Kidney tubule cell (primary cell): ENCODE measurements around the gene SFN.
"Not testable (repeated sequence)": the region's sequence is repeated elsewhere in the genome, so short reads cannot be mapped to it uniquely, and the experiment has no call there.

Source experiments
- DNase-seq: peaks from one replicate; pipeline ENCODE4 v3.0.0-alpha.2; 2018; ENCODE audit warnings: low spot score

The SFN gene

DNA sequence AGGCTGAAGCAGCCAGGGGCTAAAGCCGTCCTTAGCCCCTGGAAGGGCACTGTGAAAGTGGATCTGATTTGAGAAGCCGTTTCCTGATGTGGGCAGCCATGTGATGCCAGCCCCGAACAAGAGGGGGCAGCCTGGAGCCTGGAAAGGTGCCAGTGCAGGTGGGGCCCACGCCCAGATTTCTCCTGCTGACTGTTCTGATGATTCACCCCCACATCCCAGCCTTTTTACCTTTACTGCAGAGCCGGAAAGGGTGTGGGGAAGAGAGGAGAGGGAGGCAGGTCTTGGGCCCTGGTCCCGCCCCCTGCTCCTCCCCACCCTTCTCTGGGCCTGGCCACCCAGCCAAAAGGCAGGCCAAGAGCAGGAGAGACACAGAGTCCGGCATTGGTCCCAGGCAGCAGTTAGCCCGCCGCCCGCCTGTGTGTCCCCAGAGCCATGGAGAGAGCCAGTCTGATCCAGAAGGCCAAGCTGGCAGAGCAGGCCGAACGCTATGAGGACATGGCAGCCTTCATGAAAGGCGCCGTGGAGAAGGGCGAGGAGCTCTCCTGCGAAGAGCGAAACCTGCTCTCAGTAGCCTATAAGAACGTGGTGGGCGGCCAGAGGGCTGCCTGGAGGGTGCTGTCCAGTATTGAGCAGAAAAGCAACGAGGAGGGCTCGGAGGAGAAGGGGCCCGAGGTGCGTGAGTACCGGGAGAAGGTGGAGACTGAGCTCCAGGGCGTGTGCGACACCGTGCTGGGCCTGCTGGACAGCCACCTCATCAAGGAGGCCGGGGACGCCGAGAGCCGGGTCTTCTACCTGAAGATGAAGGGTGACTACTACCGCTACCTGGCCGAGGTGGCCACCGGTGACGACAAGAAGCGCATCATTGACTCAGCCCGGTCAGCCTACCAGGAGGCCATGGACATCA is at the start of gene SFN:
Gene SFN (plus strand): TSS at position 369 of the 904 bp plus-strand sequence. CDS start 64 bp downstream, at position 433.
- DNase-seq = peak; percentile 98

DNA sequence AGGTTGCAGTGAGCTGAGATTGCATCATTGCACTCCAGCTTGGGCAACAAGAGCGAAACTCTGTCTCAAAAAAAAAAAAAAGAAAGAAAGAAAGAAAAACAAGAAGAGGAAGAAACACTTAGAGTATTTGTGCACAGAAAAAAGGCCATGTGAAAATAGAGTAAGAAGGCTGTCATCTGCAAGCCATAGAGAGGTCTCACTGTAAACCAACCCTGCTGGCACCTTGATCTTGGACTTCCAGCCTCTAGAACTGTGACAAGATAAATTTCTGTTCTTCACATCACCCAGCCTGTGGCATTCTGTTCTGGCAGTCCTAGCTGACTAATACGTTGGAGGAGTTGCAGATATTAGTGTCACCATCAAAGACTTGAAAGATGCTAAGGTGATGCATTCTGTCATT is 48.6 kb upstream of the SFN start:
- DNase-seq = no peak

DNA sequence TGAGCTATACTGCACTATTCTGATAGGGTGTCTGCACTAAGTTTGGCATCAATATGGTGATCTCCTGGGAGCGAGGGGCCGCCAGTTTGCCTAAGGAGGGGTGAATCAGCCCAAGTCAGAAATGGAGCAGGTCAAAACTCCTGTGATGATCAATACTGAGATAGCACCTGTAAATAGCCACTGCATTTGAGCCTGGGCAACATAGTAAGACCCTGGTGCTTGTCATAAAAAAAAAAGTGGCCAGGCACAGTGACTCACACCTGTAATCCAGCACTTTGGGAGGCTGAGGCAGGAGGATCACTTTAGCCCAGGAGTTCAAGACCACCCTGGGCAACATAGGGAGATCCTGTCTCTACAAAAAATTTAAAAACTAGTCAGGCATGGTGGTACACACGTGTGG is 48.1 kb upstream of the SFN start:
- DNase-seq = no peak

DNA sequence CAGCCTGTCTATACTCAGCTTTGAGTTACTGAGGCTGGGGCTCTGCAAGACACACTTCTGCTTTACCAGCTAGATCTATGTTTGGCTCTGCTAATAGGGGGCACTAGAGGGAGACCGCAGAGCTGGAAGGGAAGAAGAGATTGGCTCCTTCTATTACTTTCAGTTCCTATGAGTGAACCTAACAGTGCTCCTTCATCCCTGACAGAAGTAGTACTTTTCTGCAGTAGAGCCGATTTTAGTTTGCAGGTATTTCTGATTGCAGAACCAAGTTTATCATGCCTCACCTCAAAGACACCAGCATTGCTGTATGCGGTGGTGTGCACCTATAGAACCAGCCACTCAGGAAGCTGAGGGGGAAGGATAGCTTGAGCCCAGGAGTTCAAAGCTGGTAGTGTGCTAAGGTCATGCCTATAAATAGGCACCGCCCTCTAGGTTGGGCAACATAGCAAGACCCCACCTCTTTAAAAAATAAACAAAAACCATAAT is 42.1 kb upstream of the SFN start:
- DNase-seq = no peak

DNA sequence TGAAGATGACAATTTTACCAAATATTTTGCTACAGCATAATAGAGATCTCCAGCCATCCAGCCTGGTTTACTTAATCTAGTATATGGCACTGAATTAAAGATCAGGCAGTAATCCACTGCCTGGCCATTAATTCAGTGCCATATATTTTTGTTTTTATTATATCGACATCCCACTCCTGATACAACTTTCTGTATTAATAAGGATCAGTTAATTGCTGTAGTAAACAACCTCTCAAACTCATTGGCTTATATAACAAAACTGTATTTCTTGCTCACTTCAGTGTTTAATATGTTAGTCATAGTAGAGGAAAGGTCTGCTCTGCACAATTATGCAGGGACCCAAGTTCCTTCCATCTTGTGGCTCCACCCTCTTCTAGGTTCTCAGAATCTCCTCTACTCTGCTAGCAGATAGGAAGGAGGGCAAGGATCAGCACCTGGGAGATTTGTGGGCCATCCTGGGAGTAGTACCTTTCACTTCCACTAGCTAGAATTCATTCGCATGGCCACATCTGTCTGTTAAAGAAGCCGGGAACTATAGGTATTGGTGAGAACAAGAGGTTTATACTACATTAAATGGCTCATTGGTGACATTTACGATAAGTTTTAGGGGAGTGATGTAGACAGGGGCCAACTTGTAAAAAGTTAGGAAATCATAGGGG is 40.1 kb upstream of the SFN start:
- no peak for DNase-seq

DNA sequence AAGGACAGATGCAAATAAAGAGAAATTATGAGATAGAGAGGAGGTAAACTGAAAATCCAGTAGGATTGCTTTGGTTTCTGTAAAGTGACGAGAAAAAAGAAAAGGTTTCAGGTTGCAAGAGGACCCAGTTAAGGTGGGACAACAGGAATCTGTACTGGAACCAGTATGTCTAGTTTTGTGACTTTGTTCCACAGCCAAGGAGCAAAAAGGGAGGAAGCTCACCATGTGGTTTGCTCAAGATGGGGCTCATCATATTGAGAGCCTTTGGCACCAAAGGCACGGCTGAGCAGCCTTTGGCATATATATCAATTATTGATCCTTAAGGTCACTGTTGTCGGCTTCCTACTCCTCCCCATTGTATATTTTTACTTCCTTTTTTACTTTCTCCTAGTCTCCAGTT is 38.2 kb upstream of the SFN start:
- no peak for DNase-seq

DNA sequence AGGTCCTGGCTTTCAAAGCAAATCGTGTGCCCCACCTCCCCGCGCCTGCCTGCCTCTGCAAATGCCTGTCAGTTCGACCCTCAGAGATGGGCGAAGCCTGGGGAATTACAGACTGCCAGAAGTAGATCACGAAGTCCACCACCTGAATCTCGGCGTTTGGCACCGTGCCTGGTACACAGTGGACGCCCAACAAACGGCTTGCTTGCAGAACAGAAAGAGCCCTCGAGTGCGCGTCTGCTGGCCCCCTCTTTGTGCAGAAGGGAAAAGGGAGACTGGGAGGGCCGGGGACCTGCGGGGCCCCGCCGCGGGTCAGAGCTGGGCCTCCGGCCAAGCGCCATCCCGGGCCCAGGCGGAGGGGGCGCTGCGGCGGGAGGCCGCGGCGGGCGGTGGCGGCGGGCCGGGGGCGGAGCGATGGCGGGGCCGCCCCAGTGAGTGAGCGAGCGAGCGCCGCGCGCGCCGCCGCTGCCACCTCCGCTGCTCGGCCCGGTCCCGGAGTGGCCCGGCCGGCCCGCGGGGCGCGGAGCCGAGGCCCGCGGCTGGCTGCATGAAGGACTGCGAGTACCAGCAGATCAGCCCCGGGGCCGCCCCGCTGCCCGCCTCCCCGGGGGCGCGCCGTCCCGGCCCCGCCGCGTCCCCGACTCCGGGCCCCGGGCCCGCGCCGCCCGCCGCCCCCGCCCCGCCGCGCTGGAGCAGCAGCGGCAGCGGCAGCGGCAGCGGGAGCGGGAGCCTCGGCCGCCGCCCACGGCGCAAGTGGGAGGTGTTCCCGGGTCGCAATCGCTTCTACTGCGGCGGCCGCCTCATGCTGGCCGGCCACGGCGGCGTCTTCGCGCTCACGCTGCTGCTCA is 36.5 kb upstream of the SFN start, which contains the start of gene ZDHHC18:
Gene ZDHHC18 (plus strand): TSS at position 428 of the 845 bp plus-strand sequence. CDS start 117 bp downstream, at position 545.
- peak; percentile 72 for DNase-seq

DNA sequence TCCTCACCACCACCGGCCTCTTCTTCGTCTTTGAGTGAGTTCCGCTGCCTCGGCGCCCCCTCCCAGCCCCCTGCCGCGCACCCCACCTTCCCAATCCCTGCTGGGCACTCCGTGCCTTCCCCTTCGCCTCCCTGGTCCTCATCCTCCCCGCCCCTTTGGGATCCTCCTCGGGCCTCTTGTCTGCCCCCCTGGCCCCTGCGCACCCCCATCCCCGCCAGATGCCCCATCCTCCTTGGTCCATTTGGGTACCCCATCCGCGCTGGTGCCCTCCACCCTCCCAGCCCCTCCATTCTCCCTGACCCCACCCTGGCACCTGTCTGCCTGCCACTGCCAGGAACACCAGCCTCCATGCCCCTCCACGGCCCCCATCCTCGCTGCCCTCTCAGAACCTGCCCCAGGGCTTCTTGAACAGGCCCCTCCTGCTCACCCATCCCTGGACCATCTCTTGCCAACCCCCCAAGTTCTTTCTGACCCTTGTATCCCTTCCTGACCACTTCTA is 35.8 kb upstream of the SFN start:
- no peak for DNase-seq

DNA sequence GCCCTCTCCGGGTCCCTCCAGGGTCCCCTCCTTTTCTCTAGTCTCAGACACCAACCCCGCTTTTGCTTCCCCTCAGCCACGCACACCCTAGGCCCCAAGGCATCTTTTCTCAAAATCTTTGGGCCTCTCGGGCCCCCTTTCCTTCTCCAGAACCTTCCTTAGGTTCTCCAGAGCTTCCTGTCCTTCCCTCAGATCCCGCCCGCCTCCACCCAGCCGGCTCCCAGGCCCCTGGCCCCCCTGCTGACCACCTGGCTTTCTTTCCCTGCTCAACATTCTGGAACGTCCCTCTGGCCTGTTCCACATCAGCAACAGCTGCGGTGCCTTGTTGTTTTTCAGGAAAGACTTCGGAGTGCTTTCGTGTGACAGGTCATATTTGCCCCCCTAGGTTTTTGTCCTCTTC is 35.3 kb upstream of the SFN start:
- DNase-seq = no peak

DNA sequence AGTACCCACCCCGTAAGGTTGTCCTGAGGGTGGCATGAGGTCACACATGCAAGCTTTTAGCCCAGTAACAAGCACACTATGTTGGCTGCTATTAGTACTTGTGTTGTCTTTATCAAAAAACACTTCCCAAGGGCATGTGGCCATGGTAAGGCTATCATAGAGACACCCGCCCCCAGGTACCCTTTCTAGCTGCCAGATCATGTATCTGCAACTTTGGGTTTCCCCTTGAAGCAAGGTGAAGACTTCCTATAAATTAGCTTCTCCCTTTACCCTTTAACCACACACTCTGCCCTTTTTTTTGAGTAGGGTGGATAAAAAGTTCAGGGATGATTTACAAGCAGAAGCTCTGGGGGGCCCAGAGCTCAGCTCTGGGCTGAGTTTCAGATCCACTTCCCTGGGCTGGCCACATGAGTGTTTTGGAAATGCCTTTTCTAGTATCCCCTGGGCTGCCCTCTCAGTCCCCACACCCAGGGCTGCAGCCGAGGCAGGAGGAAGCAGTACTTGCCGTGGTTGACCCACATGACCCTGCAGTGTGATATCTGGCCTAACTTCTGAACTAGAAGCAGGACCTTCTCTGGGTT is 34.4 kb upstream of the SFN start:
- DNase-seq = no peak

DNA sequence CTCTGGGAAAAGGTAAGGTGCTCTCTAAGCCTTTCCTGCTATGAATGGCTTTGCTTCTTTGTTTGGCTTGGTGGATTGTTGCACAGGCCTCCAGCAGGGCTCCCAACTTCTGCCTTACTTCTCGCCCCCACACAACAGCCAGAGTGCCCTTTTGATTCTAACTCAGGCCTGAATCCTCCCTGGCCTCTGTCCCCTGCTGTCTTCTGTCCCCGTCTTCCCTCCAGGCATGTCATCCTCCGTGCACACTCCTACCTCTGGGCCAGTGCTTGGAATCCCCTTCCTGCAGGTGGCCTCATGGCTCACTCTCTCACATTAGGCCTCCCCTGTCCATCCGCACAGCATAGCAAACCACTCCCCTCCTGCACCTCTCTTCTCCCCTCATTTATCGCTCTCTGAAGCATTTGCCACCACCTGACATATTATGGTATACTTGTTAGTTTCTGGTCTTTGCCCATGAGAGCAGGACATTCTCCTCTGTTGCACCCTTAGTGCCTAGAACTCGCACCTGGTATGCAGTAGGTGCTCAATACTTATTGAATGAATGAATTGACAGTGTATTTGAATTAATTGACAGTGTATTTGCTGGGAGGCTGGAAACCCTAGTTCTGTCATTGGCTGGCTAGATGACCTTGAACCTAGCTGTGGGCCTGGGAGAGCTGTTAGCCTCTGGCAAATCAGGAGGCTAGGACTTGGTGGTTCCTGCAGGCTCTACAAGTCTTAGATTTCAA is 33.6 kb upstream of the SFN start:
- DNase-seq = no peak

DNA sequence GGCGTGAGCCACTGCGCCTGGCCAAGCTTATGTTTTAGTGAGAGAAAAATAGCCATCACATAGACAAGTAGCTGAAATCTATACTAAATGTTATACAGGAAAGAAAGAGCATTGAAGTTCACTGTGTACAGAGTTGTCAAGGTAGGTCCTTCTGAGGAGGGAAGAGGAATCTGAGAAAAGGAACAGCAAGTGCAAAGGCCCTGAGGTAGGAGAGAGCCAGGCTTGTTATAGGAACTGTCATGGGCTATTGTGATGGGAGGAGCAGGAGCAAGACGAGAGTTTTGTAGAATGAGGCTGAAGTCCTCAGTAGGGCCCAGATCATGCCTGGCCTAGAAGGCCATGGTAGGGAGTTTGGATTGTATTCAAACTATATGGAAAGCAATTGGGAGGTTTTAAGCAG is 31.9 kb upstream of the SFN start:
- no peak for DNase-seq

DNA sequence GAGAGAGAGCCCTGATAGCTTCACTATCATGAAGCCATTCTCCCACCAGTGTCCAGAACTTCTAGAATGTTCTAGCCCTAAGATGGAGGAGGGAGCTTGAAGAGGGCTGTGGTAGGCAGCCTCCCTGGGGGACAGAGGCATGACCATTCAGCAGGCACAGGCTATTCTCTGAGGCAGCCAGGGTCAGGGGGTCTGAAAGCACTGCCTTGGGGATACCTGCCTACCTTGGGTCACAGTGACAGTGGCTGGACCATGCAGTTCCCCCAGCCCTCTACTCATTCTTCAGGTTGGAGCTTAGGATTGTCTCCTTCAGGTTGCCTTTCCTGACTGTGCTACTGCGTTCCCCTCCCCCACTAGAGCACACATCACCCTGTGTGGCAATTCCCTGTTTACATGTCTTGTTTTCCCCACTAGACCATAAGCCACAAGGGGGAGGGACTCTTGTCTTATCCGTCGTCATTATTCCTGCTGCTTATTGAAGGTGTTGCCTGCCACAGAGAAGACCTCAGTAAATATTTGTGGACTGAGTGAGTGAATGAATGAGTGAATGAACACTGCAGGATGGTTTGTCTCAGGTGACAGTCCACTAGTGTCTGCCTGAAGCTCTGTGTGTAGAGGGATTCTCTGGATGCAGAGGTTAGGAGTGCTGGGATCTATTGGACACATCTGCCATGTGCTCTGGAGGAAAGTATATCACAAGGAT is 31.3 kb upstream of the SFN start:
- no peak for DNase-seq

DNA sequence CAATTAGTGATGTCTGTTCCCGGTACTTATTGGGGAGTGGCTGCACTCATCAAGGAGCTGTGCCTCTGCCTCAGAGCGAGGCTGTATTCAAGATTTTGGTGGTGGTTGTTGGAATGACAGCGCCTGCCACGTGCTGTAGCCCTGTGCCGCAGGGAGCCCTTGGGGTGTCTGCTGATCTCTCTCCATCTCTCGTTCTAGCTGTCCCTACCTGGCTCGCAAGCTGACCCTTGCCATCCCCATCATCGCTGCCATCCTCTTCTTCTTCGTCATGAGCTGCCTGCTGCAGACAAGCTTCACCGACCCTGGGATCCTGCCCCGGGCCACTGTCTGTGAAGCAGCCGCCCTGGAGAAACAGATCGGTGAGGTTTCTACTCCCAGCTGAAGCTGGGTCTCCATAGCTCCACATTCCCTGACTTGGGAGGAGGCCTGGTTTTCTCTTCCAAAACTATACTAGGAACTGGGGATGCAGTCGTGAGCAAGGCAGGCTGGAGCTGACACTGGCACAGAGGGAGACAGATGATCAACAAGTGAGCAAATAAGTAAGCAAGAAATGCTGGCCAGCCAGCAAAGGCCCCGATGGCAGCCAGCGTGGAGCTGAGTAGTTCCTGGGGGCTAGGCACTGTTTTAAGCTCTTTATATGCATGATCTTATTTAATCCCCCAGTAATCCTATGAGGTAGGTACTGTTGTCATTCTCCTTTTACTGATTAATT is 30.5 kb upstream of the SFN start:
- DNase-seq = no peak

DNA sequence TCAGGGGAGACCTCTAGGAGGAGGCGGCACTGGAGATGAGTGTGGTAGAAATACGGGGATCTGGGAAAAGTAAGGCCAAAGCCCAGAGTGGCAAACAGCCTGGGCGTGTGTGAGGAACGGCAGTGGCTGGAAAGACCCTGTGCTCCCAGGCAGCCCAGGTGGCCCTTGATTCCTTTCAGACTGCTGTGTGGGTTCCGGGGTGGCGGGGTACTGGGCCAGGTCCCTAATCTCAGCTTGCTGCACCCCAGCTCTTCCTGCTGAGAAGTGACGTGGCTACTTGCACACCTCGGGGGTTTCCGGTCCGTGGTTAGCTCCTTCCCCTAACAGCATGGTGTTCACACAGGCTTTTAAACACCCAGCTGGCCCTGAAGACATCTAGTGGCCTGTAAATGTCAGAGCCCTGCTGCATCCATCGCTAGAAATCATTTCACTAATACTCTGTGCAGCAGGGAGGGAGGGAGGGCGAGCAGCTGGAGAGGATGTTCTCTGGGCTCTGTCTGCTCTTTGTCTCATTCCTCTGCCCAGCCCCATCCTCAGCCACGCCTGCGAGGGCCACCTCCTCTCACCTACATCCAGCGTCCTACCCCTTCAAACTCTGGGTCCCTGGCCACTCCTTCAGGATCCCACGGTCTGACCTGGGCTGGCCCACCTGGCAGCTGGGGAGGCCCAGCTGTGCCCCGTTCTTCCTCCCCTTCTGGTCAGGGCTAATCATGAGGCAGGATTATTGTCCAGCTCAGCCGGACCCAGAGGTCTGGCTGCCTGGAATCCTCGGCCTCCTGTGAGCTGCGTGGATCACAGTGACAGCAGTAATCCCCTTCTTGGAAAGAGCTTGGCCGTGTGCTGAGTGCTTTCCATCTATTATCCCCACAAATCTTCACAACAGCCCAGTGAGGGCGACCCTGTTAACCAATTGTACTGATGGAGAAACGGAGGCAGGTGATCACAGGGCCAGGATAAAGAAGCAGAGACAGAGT is 29.2 kb upstream of the SFN start:
- DNase-seq = no peak

DNA sequence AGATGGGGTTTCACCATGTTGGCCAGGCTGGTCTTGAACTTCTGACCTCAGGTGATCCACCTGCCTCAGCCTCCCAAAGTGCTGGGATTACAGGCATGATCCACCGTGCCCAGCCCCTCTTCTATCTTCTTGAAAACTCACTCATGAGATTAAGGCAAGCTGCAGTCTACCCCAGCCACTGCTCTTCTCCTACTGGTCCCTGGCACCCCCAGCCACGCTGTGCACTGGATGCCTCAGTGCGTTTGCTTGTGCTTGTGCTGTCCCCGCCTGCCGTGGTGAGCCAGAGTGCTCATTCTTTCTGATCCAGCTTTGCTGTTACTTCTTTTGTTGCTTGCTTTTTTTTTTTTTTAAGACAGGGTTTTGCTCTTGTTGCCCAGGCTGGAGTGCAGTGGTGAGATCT is 25.3 kb upstream of the SFN start:
- DNase-seq = not testable (repeated sequence)

DNA sequence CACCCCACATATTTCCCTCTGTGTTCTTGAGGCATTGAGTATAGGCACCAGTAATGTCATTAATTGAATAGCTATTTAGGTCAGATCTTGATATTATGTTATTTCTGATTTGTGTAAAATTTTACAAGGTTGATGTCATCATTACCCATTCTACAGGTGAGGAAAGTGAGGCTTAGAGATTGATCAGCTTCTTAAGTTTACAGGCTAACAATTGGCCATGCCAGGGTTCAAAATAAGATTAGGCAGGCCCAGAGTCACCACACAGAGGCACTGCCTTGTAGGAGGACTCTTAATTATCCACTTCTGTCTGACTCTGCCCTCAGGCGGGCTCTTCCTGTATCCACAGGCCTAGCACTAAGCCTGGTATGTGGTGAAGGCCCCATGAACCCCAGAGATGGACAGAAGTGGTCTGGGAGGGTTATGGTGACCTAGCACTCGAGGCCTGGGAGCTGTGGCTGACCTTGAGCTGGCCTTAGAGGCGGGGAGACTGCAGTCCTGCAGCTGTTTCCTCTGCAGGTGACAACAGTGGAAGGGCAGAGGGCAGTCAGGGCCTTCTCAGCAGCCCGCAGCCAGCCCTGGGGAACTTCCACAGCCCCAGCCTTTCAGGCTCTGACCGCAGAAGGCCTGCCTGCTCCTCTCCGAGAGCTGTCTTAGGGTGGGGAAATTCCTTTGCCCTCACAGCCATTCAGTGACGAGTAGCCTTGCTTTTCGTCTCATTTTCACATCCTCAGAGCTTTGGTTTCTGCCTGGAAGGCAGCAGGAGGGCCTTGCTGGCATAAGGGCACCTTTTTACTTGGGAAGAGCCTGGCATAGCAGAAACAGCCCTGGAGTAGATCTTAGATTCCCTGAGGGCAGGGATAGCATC is 24.2 kb upstream of the SFN start:
- no peak for DNase-seq

DNA sequence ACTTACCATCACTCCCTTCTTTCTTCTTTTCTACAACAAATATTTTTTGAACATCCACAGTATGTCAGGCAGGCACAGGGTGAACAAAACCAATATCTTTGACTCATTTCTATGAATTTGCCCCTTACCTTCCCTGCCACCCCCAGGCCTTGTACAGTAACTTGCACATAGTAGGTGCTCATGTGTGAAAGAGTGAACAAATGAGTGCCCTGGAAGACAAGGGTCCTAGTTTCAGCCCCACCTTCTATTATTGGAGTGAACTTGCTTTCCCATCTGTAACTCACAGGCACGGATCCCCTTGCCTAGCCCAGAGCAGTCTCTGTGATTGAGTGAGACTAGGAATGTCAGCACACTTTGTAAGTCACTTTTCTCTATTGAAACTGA is 23.6 kb upstream of the SFN start:
- DNase-seq = no peak
